BLaER1 treated with 17β-estradiol and CSF1 and Interleukin-3, amounts not matched to agents 10 nM and 100 nM (cell line): ENCODE data around the gene ADIPOR1.
"Not testable (repeated sequence)": the region's sequence is repeated elsewhere in the genome, so short reads cannot be mapped to it uniquely, and the experiment has no call there.

Experiments used
- H3K27ac ChIP-seq, 11 experiments: shearing (Covaris generic); formaldehyde crosslinking; 2 replicates each; pipeline ENCODE4 v1.8.1; 2022
- H3K27me3 ChIP-seq, 11 experiments: shearing (Covaris generic); formaldehyde crosslinking; 2 replicates each; pipeline ENCODE4 v1.8.1; 2022
- H3K36me3 ChIP-seq, 11 experiments: shearing (Covaris generic); formaldehyde crosslinking; 2 replicates each; pipeline ENCODE4 v1.8.1; 2022
- H3K4me1 ChIP-seq, 10 experiments: shearing (Covaris generic); formaldehyde crosslinking; 2 replicates each; pipeline ENCODE4 v1.8.1; 2022
- H3K4me2 ChIP-seq, 11 experiments: shearing (Covaris generic); formaldehyde crosslinking; 2 replicates each; pipeline ENCODE4 v1.8.1; 2022
- H3K4me3 ChIP-seq, 10 experiments: shearing (Covaris generic); formaldehyde crosslinking; 2 replicates each; pipeline ENCODE4 v1.8.1; 2022
- H3K9ac ChIP-seq, 11 experiments: shearing (Covaris generic); formaldehyde crosslinking; 2 replicates each; pipeline ENCODE4 v1.8.1; 2022
- H3K9me3 ChIP-seq, 11 experiments: shearing (Covaris generic); formaldehyde crosslinking; replicated peaks in 1 of 11; 2 replicates each; pipeline ENCODE4 v1.8.1; 2022
- H4K20me1 ChIP-seq, 11 experiments: shearing (Covaris generic); formaldehyde crosslinking; 2 replicates each; pipeline ENCODE4 v1.8.1; 2022
- Cebpa-rat ChIP-seq, 11 experiments: shearing (Covaris generic); IDR thresholded peaks; 2 replicates each; pipeline ENCODE4 v1.8.1; 2022

The ADIPOR1 gene

GRCh38 chr1:202923533-202923932, 34.6 kb downstream of the ADIPOR1 start:
- H3K4me2 ChIP-seq: peak overlapping the region in 7 of 11 experiments; percentile 6 to 93 (median 24); a peak in 11 of 22 replicates
- H3K36me3 ChIP-seq: peaks cover 31 to 59% (median 35%) of the 10 kb centered on the region in 11 experiments
- peak overlapping the region in 2 of 11 experiments; percentile 53 to 65; a peak in 3 of 22 replicates for H3K9ac ChIP-seq
- peaks cover 0 to 7% (median 0%) of the 10 kb centered on the region in 11 experiments; a peak in 2 of 22 replicates for H4K20me1 ChIP-seq
- no peak overlapping the region for H3K27ac ChIP-seq
- TF ChIP-seq Cebpa-rat (IDR thresholded peaks at IDR 0.05): no peak
- no peaks in the 10 kb centered on the region for H3K9me3 ChIP-seq
- H3K4me1 ChIP-seq: peaks cover 16 to 50% (median 34%) of the 10 kb centered on the region in 10 experiments
- no peaks in the 10 kb centered on the region for H3K27me3 ChIP-seq
- 0 out of 20 replicates have a peak overlapping the region, but pooled peaks of 1 of the 10 experiments have one; percentile 23 for H3K4me3 ChIP-seq

- no peaks in the 10 kb centered on the region for H3K27me3 ChIP-seq
- H3K4me3 ChIP-seq: no peak overlapping the region
- no peak overlapping the region for H3K27ac ChIP-seq
- H3K36me3 ChIP-seq: peaks cover 68 to 93% (median 74%) of the 10 kb centered on the region in 11 experiments
- H3K4me1 ChIP-seq: peaks cover 6 to 27% (median 18%) of the 10 kb centered on the region in 10 experiments; a peak in 16 of 20 replicates
- no peak for TF ChIP-seq Cebpa-rat (IDR thresholded peaks at IDR 0.05)
- H4K20me1 ChIP-seq: peaks cover 0 to 9% (median 0%) of the 10 kb centered on the region in 11 experiments; a peak in 3 of 22 replicates
- H3K9me3 ChIP-seq: no peaks in the 10 kb centered on the region
- H3K9ac ChIP-seq: no peak overlapping the region
- no peak overlapping the region for H3K4me2 ChIP-seq
These were observed 38.5 kb downstream of the ADIPOR1 start for GRCh38 chr1:202919615-202920014.

GRCh38 chr1:202915146-202915545, 43.0 kb downstream of the ADIPOR1 start:
- TF ChIP-seq Cebpa-rat (IDR thresholded peaks at IDR 0.05): no peak
- Histone ChIP-seq H3K9me3 (no peaks in the 10 kb centered on the region), H3K9ac (no peak overlapping the region), H3K36me3 (peaks cover 97 to 100% (median 98%) of the 10 kb centered on the region in 11 experiments), H4K20me1 (peaks cover 0 to 5% (median 0%) of the 10 kb centered on the region in 11 experiments; a peak in 3 of 22 replicates), H3K4me1 (no peaks in the 10 kb centered on the region), H3K4me2 (no peak overlapping the region), H3K27ac (peak overlapping the region in 1 of 11 experiments; percentile 0; a peak in 1 of 22 replicates), H3K4me3 (no peak overlapping the region), H3K27me3 (no peaks in the 10 kb centered on the region)

- peaks cover 96 to 100% (median 99%) of the 10 kb centered on the region in 11 experiments for H3K36me3 ChIP-seq
- H3K4me2 ChIP-seq, H3K4me1 ChIP-seq, H3K9me3 ChIP-seq, H3K9ac ChIP-seq, H4K20me1 ChIP-seq, H3K27me3 ChIP-seq, H3K4me3 ChIP-seq, H3K27ac ChIP-seq: not testable (repeated sequence)
These were observed 45.6 kb downstream of the ADIPOR1 start for GRCh38 chr1:202912476-202912875.

DNA sequence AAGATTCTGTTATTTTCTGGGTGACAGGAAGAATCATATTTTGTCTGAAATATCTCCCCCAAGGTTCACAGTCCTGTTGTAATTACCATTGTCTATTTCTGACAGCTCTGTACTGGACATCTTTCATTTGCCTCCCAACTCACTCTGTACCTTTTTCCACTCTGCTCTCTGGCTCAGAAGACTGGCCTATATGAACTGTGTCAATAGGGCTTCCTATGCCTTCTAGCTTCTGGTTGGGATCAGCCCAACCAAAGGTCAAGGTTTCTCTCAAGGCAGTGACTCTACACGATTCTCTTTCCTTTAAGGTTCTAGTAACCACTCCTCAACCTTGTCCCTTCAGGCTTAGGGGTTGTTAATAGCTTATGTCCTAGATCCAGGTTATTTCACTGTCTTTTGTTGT, 48.6 kb downstream of the ADIPOR1 start:
- Histone ChIP-seq H3K9me3 (no peaks in the 10 kb centered on the region), H3K27me3 (no peaks in the 10 kb centered on the region), H3K27ac (no peak overlapping the region), H4K20me1 (no peaks in the 10 kb centered on the region; a peak in 1 of 22 replicates), H3K4me3 (no peak overlapping the region), H3K4me2 (no peak overlapping the region), H3K4me1 (no peaks in the 10 kb centered on the region), H3K9ac (no peak overlapping the region), H3K36me3 (peaks cover 86 to 98% (median 95%) of the 10 kb centered on the region in 11 experiments)
- no peak for TF ChIP-seq Cebpa-rat (IDR thresholded peaks at IDR 0.05)

DNA sequence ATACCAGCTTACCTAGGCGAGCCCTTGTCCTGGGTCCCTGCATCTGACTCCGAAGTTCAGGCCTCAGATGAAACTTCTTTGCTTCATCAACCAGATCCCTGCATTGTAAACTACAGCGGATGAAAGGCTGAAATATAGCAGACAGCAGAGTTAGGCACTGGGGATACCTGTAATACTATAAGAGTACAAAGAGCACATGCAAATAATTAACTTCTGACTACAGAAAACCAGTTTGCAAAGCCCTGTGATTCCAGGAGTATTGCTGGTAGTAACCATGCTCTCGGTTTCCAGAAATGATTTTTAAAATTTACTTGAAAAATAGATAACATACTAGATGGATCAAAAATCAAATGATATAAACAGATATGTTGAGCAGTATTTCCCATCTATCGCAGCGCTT, 49.1 kb downstream of the ADIPOR1 start:
- no peaks in the 10 kb centered on the region for H3K27me3 ChIP-seq
- no peak overlapping the region for H3K4me3 ChIP-seq
- no peaks in the 10 kb centered on the region for H3K4me1 ChIP-seq
- peaks cover 82 to 98% (median 95%) of the 10 kb centered on the region in 11 experiments for H3K36me3 ChIP-seq
- H4K20me1 ChIP-seq: no peaks in the 10 kb centered on the region; a peak in 1 of 22 replicates
- no peak overlapping the region for H3K9ac ChIP-seq
- H3K27ac ChIP-seq: no peak overlapping the region
- H3K9me3 ChIP-seq: no peaks in the 10 kb centered on the region
- H3K4me2 ChIP-seq: no peak overlapping the region
- TF ChIP-seq Cebpa-rat (IDR thresholded peaks at IDR 0.05): no peak

- TF ChIP-seq Cebpa-rat (IDR thresholded peaks at IDR 0.05): no peak
- no peaks in the 10 kb centered on the region for H3K27me3 ChIP-seq
- H3K36me3 ChIP-seq: peaks cover 65 to 98% (median 92%) of the 10 kb centered on the region in 11 experiments
- no peak overlapping the region for H3K4me3 ChIP-seq
- no peaks in the 10 kb centered on the region for H3K9me3 ChIP-seq
- H3K4me2 ChIP-seq: no peak overlapping the region
- H4K20me1 ChIP-seq: no peaks in the 10 kb centered on the region; a peak in 1 of 22 replicates
- H3K4me1 ChIP-seq: no peaks in the 10 kb centered on the region
- no peak overlapping the region for H3K9ac ChIP-seq
- no peak overlapping the region for H3K27ac ChIP-seq
These were observed 52.8 kb downstream of the ADIPOR1 start for GRCh38 chr1:202905331-202905730.

DNA sequence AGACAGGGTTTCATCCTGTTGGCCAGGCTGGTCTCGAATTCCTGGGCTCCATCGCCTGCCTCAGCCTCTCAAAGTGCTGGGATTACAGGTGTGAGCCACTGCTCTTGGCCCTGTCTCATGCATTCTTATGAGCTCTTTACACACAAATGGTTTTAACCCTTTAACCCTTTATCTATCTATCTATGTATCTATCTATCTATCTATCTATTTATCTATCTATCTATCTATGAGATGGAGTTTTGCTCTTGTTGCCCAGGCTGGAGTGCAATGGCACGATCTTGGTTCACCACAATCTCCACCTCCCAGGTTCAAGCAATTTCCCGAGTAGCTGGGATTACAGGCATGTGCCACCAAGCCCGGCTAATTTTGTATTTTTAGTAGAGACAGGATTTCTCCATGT, 54.3 kb downstream of the ADIPOR1 start:
- not testable (repeated sequence) for H3K27ac ChIP-seq, H3K9ac ChIP-seq, H3K27me3 ChIP-seq, H3K4me1 ChIP-seq, H3K9me3 ChIP-seq, H3K4me3 ChIP-seq, H4K20me1 ChIP-seq, H3K4me2 ChIP-seq
- peaks cover 65 to 98% (median 95%) of the 10 kb centered on the region in 11 experiments for H3K36me3 ChIP-seq

DNA sequence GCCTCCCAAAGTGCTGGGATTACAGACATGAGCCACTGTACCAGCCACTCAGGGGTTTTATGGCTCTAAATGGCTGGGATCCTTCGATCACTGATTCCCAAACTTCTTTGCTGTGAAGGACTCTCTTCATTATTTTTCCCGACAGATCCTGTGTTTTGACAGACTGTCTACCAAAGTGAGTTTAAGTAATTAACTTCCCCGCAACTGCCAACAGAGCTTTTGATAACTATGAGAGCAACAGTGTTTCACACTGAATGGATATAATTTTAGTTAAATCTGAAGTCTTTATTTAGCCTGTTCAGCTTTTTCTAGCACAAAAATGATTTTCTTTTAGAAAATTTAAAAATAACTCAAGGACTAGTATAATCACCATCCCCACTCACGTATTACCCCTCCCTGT, 56.6 kb downstream of the ADIPOR1 start:
- no peak for TF ChIP-seq Cebpa-rat (IDR thresholded peaks at IDR 0.05)
- no peaks in the 10 kb centered on the region for H3K27me3 ChIP-seq
- no peaks in the 10 kb centered on the region for H3K4me1 ChIP-seq
- H3K9me3 ChIP-seq: no peaks in the 10 kb centered on the region
- no peak overlapping the region for H3K4me3 ChIP-seq
- no peaks in the 10 kb centered on the region; a peak in 2 of 22 replicates for H4K20me1 ChIP-seq
- no peak overlapping the region for H3K27ac ChIP-seq
- 0 out of 22 replicates have a peak overlapping the region, but pooled peaks of 1 of the 11 experiments have one; percentile 11 for H3K9ac ChIP-seq
- no peak overlapping the region for H3K4me2 ChIP-seq
- H3K36me3 ChIP-seq: peaks cover 66 to 98% (median 94%) of the 10 kb centered on the region in 11 experiments

- Histone ChIP-seq H3K4me2 (no peak overlapping the region), H3K9me3 (no peaks in the 10 kb centered on the region), H3K27me3 (no peaks in the 10 kb centered on the region), H4K20me1 (peaks cover 0 to 11% (median 4%) of the 10 kb centered on the region in 11 experiments; a peak in 10 of 22 replicates), H3K4me1 (peaks cover 11 to 16% (median 13%) of the 10 kb centered on the region in 10 experiments), H3K9ac (no peak overlapping the region), H3K27ac (no peak overlapping the region), H3K36me3 (peaks cover 65 to 77% (median 73%) of the 10 kb centered on the region in 11 experiments), H3K4me3 (no peak overlapping the region)
- no peak for TF ChIP-seq Cebpa-rat (IDR thresholded peaks at IDR 0.05)
These were observed 65.6 kb downstream of the ADIPOR1 start for GRCh38 chr1:202892501-202892900.
